GM06990 (cell line): Measurements from ENCODE around the gene SETD3.

Experiments
- DNase-seq: peaks from one replicate; pipeline ENCODE4 v3.0.0-alpha.2; 2011; ENCODE audit not compliant: insufficient read length; ENCODE audit errors: extremely low read depth
- H3K27me3 ChIP-seq: replicated peaks from 2 replicates; pipeline ENCODE4 v1.6.0; 2011; ENCODE audit warnings: low read length; ENCODE audit not compliant: control insufficient read depth, insufficient read depth
- H3K36me3 ChIP-seq: 2 replicates; pipeline ENCODE4 v1.5.1; 2011; ENCODE audit warnings: low read length; ENCODE audit not compliant: control insufficient read depth, insufficient read depth
- H3K4me3 ChIP-seq: replicated peaks from 2 replicates; pipeline ENCODE4 v1.5.1; 2011; ENCODE audit warnings: low read depth, mild to moderate bottlenecking, control low read depth, low read length
- TF ChIP-seq, protein P1 (sequence below): IDR thresholded peaks from 2 replicates; pipeline ENCODE4 v1.5.1; 2011; ENCODE audit warnings: low read length, control low read depth, mild to moderate bottlenecking, inconsistent platforms; ENCODE audit not compliant: insufficient read depth, poor library complexity, severe bottlenecking

The SETD3 gene

GRCh38 chr14:99524804-99525698 lies 44.4 kb upstream of the SETD3 start:
- H3K27me3 ChIP-seq = no peaks in the 10 kb centered on the region; the same call in 1 of the 2 replicates
- DNase-seq = no peak
- TF ChIP-seq, protein P1, sequence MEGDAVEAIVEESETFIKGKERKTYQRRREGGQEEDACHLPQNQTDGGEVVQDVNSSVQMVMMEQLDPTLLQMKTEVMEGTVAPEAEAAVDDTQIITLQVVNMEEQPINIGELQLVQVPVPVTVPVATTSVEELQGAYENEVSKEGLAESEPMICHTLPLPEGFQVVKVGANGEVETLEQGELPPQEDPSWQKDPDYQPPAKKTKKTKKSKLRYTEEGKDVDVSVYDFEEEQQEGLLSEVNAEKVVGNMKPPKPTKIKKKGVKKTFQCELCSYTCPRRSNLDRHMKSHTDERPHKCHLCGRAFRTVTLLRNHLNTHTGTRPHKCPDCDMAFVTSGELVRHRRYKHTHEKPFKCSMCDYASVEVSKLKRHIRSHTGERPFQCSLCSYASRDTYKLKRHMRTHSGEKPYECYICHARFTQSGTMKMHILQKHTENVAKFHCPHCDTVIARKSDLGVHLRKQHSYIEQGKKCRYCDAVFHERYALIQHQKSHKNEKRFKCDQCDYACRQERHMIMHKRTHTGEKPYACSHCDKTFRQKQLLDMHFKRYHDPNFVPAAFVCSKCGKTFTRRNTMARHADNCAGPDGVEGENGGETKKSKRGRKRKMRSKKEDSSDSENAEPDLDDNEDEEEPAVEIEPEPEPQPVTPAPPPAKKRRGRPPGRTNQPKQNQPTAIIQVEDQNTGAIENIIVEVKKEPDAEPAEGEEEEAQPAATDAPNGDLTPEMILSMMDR = peak; percentile 17
- no peak overlapping the region for H3K4me3 ChIP-seq
- no peaks in the 10 kb centered on the region for H3K36me3 ChIP-seq

GRCh38 chr14:99524091-99524661 lies 43.5 kb upstream of the SETD3 start:
- no peaks in the 10 kb centered on the region; the same call in 1 of the 2 replicates for H3K27me3 ChIP-seq
- no peak for DNase-seq
- TF ChIP-seq, protein P1 = no peak
- no peaks in the 10 kb centered on the region for H3K36me3 ChIP-seq
- no peak overlapping the region for H3K4me3 ChIP-seq

DNA sequence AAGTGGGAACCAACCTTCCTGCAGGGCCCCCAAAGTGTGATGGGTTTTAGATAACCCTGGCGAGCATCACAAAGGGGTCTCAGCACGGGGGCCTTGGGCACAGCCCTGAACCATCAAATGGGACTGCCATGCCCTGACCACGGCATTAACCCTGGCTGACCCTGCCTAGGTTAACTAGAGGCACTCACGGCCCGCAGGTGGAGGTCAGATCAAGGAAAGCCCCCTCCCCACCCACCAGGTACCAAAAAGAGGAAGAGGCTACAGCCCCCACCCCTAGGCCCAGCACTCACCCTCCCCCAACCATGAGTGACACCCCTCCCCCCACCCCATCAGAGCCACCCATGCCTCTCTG lies 43.0 kb upstream of the SETD3 start:
- Histone ChIP-seq H3K4me3 (no peak overlapping the region), H3K27me3 (no peaks in the 10 kb centered on the region; the same call in 1 of the 2 replicates), H3K36me3 (no peaks in the 10 kb centered on the region)
- no peak for DNase-seq
- TF ChIP-seq, protein P1 = no peak

DNA sequence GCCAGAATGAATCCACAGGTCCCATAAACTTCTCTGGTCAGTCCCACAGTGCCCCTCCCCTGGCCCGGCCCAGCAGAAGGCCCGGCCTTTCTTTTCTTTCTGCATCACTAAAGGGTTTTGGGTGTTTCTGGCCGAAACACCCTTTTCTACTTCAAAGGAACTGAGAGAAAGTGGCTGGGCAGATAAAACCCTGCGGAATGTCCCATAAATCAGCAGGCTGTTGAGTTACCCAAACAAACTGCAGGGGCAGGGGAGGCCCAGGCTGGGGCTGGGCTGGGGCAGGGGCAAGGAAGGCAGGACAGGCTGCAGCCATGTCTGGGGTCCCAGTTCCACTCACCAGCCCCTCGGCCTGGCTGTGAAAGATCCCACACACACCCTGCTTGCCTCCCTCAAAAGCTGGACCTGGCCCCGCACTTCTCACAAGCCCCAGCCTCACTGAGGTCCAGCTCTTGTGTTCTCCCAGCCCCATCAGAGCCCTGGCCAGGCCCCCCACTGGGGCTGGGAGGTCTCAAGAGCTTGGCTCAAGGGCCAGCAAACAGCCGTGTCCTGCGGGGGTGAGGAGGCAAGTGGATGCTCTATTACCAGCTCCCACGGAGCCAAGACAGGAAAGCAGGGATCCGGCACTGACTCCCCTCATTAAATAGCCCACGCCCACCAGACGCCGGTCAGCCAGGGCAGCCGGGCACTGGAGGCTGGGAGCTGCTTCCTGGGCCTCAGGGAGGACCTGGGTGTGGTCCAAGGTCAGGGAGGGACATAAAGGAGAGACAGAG lies 42.5 kb upstream of the SETD3 start:
- H3K36me3 ChIP-seq = no peaks in the 10 kb centered on the region
- H3K4me3 ChIP-seq = no peak overlapping the region
- DNase-seq = no peak
- H3K27me3 ChIP-seq = no peaks in the 10 kb centered on the region; the same call in 1 of the 2 replicates
- TF ChIP-seq, protein P1 = no peak

GRCh38 chr14:99522457-99522891 lies 41.8 kb upstream of the SETD3 start:
- H3K27me3 ChIP-seq = no peaks in the 10 kb centered on the region
- H3K4me3 ChIP-seq = no peak overlapping the region
- H3K36me3 ChIP-seq = no peaks in the 10 kb centered on the region
- TF ChIP-seq, protein P1 = no peak
- no peak for DNase-seq
